DOHH2 (cell line): Measurements from ENCODE around the gene ALDH3A2.

Source experiments
- H3F3A ChIP-seq: fragments of 200-600 bp; sonication (generic), shearing (Covaris generic); 2 replicates; pipeline ENCODE4 v1.6.0; 2016; ENCODE audit warnings: antibody characterized with exemption, mild to moderate bottlenecking; ENCODE audit not compliant: control insufficient read depth, insufficient read depth
- H3K27ac ChIP-seq: fragments of 200-600 bp; sonication (generic); 2 replicates; pipeline ENCODE4 v1.5.1; 2014; ENCODE audit warnings: low read depth, mild to moderate bottlenecking, low read length, moderate library complexity
- H3K27me3 ChIP-seq: fragments of 200-600 bp; sonication (generic); 2 replicates; pipeline ENCODE4 v1.6.1; 2014; ENCODE audit warnings: mild to moderate bottlenecking, low read length, mixed read lengths; ENCODE audit not compliant: control insufficient read depth
- H3K36me3 ChIP-seq: fragments of 200-600 bp; sonication (generic); 2 replicates; pipeline ENCODE4 v1.6.1; 2014; ENCODE audit warnings: mild to moderate bottlenecking, low read length, moderate library complexity, mixed read lengths; ENCODE audit not compliant: control insufficient read depth
- H3K4me1 ChIP-seq: fragments of 200-600 bp; sonication (generic); 2 replicates; pipeline ENCODE4 v1.6.1; 2014; ENCODE audit warnings: mild to moderate bottlenecking, low read length, mixed read lengths; ENCODE audit not compliant: control insufficient read depth
- H3K4me2 ChIP-seq: fragments of 200-600 bp; sonication (generic); 2 replicates; pipeline ENCODE4 v1.6.0; 2014; ENCODE audit warnings: mild to moderate bottlenecking, low read length, moderate library complexity
- H3K4me3 ChIP-seq: fragments of 200-600 bp; sonication (generic); 2 replicates; pipeline ENCODE4 v1.5.1; 2014; ENCODE audit warnings: mild to moderate bottlenecking, low read length, mixed read lengths
- H3K79me2 ChIP-seq: fragments of 200-600 bp; sonication (generic); 2 replicates; pipeline ENCODE4 v1.6.1; 2014; ENCODE audit warnings: mild to moderate bottlenecking, low read length, mixed read lengths; ENCODE audit not compliant: control insufficient read depth
- H3K9me2 ChIP-seq: fragments of 200-600 bp; sonication (generic); replicated peaks from 2 replicates; pipeline ENCODE4 v1.6.1; 2014; ENCODE audit warnings: mild to moderate bottlenecking, low read length, mixed read lengths; ENCODE audit not compliant: control insufficient read depth
- H3K9me3 ChIP-seq: fragments of 200-600 bp; sonication (generic); 2 replicates; pipeline ENCODE4 v1.6.1; 2014; ENCODE audit warnings: antibody characterized with exemption, low read length, mixed read lengths; ENCODE audit not compliant: control insufficient read depth, insufficient read depth
- H4K20me1 ChIP-seq: fragments of 200-600 bp; sonication (generic); 2 replicates; pipeline ENCODE4 v1.6.0; 2014; ENCODE audit warnings: low read depth, mild to moderate bottlenecking, antibody characterized with exemption, low read length, moderate library complexity; ENCODE audit not compliant: control insufficient read depth, insufficient read depth
- EZH2phosphoT487 ChIP-seq: fragments of 200-600 bp; sonication (generic); IDR thresholded peaks from 2 replicates; pipeline ENCODE4 v1.6.1; 2017; ENCODE audit warnings: borderline replicate concordance, mild to moderate bottlenecking, antibody characterized with exemption, low read length, moderate library complexity, mixed read lengths
- TF ChIP-seq, protein P1 (sequence below): fragments of 200-600 bp; sonication (generic); IDR thresholded peaks from one replicate; pipeline ENCODE4 v1.5.1; 2014; ENCODE audit warnings: antibody characterized with exemption, mild to moderate bottlenecking, low read depth, low read length; ENCODE audit not compliant: poor library complexity, severe bottlenecking

The ALDH3A2 gene

DNA sequence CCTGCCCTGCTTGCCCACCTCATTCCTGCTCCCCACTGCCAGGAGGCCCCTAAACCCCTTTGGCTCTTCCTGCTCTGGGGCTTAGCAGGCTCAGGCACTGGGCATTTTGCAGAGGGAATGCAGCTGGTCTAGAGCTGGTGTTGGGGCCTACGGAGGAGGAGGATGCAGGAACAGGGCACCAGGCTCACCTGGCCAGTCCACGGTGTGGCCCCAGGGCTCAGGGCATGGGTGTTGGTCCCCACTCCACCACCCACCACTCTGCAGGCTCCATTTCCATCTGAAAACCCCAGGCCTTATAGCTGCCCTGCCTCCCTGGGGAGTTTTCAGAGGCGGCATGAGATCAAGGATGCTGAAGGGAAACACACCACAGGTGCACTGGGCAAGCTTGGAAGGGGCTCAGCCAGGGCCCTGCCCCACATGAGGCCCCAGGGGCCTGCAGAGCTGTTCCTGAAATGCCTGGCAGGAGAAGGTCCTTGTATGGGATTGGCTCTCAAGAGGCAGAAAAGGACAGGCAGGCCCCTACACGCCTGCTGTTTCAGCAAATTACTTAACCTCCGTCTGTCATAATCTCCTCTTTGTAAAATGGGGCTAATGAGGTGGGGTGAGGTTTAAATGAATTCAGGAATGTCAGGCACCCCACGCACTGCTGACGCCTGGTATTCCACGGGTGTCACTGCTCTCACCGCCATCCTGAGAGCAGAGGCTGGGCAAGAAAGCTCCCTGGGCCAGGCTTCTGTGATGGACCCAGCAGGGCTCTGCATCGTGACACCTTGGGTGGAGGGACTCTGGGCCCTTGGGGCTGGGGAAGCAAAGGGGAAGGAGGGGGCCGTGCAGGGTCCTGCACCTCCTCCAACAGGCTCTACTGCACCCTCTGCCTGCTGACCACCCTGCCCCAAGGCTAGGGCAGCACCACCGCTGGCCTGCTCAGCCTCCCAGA is 58.5 kb downstream of the ALDH3A2 start:
- Histone ChIP-seq H3K4me2 (no peak overlapping the region), H3K4me1 (no peaks in the 10 kb centered on the region), H3K4me3 (no peak overlapping the region), H3K27me3 (no peaks in the 10 kb centered on the region), H3K36me3 (no peaks in the 10 kb centered on the region), H3K79me2 (no peaks in the 10 kb centered on the region), H4K20me1 (no peaks in the 10 kb centered on the region), H3K27ac (no peak overlapping the region), H3K9me2 (no peaks in the 10 kb centered on the region), H3K9me3 (no peaks in the 10 kb centered on the region), H3F3A (no peaks in the 10 kb centered on the region)
- TF ChIP-seq, protein P1, sequence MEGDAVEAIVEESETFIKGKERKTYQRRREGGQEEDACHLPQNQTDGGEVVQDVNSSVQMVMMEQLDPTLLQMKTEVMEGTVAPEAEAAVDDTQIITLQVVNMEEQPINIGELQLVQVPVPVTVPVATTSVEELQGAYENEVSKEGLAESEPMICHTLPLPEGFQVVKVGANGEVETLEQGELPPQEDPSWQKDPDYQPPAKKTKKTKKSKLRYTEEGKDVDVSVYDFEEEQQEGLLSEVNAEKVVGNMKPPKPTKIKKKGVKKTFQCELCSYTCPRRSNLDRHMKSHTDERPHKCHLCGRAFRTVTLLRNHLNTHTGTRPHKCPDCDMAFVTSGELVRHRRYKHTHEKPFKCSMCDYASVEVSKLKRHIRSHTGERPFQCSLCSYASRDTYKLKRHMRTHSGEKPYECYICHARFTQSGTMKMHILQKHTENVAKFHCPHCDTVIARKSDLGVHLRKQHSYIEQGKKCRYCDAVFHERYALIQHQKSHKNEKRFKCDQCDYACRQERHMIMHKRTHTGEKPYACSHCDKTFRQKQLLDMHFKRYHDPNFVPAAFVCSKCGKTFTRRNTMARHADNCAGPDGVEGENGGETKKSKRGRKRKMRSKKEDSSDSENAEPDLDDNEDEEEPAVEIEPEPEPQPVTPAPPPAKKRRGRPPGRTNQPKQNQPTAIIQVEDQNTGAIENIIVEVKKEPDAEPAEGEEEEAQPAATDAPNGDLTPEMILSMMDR, result no peak
- TF ChIP-seq EZH2phosphoT487, result no peak

DNA sequence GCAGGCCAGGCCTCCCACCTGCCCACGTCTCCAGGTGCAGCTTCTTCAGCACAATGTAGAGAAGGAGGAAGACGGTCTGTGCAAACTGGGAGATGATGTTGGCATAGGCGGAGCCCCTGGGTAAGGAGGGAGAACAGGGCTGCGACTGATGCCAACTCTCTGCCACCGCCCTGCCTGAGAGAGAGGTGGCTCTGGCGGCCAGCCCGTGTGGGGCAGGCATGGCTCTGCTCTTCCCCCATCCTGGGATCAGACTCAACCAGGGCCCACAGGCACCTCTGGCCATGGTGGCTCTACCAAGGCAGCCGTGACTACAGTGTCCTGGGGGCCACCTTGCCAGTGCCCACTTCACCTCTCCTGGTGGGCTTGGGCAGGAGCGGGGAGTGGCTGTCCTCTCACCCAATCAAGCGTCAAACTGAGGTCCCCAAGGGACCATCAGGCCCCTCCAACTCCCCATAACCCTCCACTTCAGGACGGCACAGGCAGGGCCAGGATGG is 59.2 kb downstream of the ALDH3A2 start:
- Histone ChIP-seq H3K9me2 (no peaks in the 10 kb centered on the region), H3K9me3 (no peaks in the 10 kb centered on the region), H3K36me3 (no peaks in the 10 kb centered on the region), H3F3A (no peaks in the 10 kb centered on the region), H3K27me3 (no peaks in the 10 kb centered on the region), H4K20me1 (no peaks in the 10 kb centered on the region), H3K4me2 (no peak overlapping the region), H3K79me2 (no peaks in the 10 kb centered on the region), H3K4me1 (no peaks in the 10 kb centered on the region), H3K27ac (no peak overlapping the region), H3K4me3 (no peak overlapping the region)
- TF ChIP-seq, protein P1, result no peak
- TF ChIP-seq EZH2phosphoT487, result no peak

DNA sequence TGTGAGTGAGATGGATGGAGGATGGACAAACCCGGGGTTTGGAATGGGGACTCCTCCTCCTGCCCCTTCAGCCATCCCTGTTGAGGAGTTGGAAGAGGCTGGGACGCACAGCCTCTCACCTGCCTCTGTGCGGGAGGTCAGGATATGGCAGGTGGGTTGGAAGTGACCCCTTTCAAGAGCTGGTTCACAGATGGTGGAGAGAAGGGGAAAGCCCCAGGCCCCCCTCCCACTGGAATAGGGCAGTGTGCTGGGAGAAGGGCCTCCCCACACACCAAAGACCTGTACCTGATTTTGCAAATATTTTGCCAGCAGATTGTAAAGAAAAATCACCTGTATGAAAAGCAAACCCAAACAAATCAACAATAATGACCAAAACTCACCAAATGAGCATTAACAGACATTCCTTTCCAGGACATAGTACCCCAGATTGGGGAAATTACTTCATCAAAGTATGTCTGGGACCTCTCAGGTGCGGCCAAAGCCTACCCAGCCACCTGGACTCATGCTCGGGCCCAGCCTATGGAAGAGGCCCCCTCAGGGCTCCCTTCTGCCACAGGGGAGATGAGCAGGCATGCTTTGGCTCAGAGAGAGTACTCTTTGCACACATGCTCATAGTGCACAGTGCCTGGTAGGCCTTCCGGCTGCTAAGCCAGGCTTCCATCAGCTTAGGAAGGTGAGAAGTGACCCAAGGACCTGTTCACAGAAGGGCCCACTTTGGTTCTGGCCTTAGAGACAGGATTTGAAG is 60.1 kb downstream of the ALDH3A2 start:
- H3K4me3 ChIP-seq, result no peak overlapping the region
- TF ChIP-seq, protein P1, result no peak
- no peak for TF ChIP-seq EZH2phosphoT487
- H3F3A ChIP-seq, result no peaks in the 10 kb centered on the region
- no peaks in the 10 kb centered on the region for H3K27me3 ChIP-seq
- no peaks in the 10 kb centered on the region for H3K79me2 ChIP-seq
- H3K9me2 ChIP-seq, result no peaks in the 10 kb centered on the region
- no peaks in the 10 kb centered on the region for H3K4me1 ChIP-seq
- H3K27ac ChIP-seq, result no peak overlapping the region
- no peak overlapping the region for H3K4me2 ChIP-seq
- no peaks in the 10 kb centered on the region for H3K9me3 ChIP-seq
- H4K20me1 ChIP-seq, result no peaks in the 10 kb centered on the region
- H3K36me3 ChIP-seq, result no peaks in the 10 kb centered on the region
